OCI-LY1 (cell line): ENCODE results near the gene RFNG.

Source experiments
- H2AFZ ChIP-seq: fragments of 200-600 bp; sonication (generic), shearing (Covaris generic); 2 replicates; pipeline ENCODE4 v1.6.0; 2014; ENCODE audit warnings: antibody characterized with exemption, mild to moderate bottlenecking, low read length
- H3F3A ChIP-seq: fragments of 200-600 bp; sonication (generic), shearing (Covaris generic); 2 replicates; pipeline ENCODE4 v1.6.0; 2014; ENCODE audit warnings: mild to moderate bottlenecking, antibody characterized with exemption, low read length, moderate library complexity; ENCODE audit not compliant: insufficient read depth
- H3K27ac ChIP-seq: fragments of 200-600 bp; sonication (generic); 2 replicates; pipeline ENCODE4 v1.5.1; 2014; ENCODE audit warnings: low read length, mixed run types, mild to moderate bottlenecking, low read depth; ENCODE audit not compliant: poor library complexity, severe bottlenecking
- H3K27me3 ChIP-seq: fragments of 200-600 bp; sonication (generic); 2 replicates; pipeline ENCODE4 v1.6.0; 2014; ENCODE audit warnings: antibody characterized with exemption, mild to moderate bottlenecking, low read length, moderate library complexity; ENCODE audit not compliant: insufficient read depth
- H3K36me3 ChIP-seq: fragments of 200-600 bp; sonication (generic); 2 replicates; pipeline ENCODE4 v1.6.1; 2014; ENCODE audit warnings: mild to moderate bottlenecking, antibody characterized with exemption, low read length, moderate library complexity, mixed read lengths; ENCODE audit not compliant: insufficient read depth
- H3K4me1 ChIP-seq: fragments of 200-600 bp; sonication (generic); 2 replicates; pipeline ENCODE4 v1.5.1; 2014; ENCODE audit warnings: mild to moderate bottlenecking, low read length, moderate library complexity; ENCODE audit not compliant: insufficient read depth, severe bottlenecking
- H3K4me2 ChIP-seq: fragments of 200-600 bp; sonication (generic), shearing (Covaris generic); 2 replicates; pipeline ENCODE4 v1.6.1; 2014; ENCODE audit warnings: low read length
- H3K4me3 ChIP-seq: fragments of 200-600 bp; sonication (generic); 2 replicates; pipeline ENCODE4 v1.5.1; 2014; ENCODE audit warnings: low read length, low read depth, mild to moderate bottlenecking, mixed read lengths; ENCODE audit not compliant: poor library complexity, severe bottlenecking
- H3K79me2 ChIP-seq: fragments of 200-600 bp; shearing (Covaris generic); 2 replicates; pipeline ENCODE4 v1.6.1; 2016; ENCODE audit warnings: mixed run types, low read length, mixed read lengths; ENCODE audit not compliant: insufficient read depth
- H3K9ac ChIP-seq: fragments of 200-600 bp; sonication (generic), shearing (Covaris generic); 2 replicates; pipeline ENCODE4 v1.6.1; 2014; ENCODE audit warnings: mild to moderate bottlenecking, low read length, mixed read lengths
- H3K9me2 ChIP-seq: fragments of 200-600 bp; sonication (generic), shearing (Covaris generic); 2 replicates; pipeline ENCODE4 v1.6.1; 2014; ENCODE audit warnings: low read depth, mild to moderate bottlenecking, low read length, mixed read lengths
- H3K9me3 ChIP-seq: fragments of 200-600 bp; shearing (Covaris generic); 2 replicates; pipeline ENCODE4 v1.6.1; 2014; ENCODE audit warnings: low read length, mixed read lengths
- H4K20me1 ChIP-seq: fragments of 200-600 bp; sonication (generic), shearing (Covaris generic); 2 replicates; pipeline ENCODE4 v1.6.0; 2016; ENCODE audit warnings: mild to moderate bottlenecking, low read length; ENCODE audit not compliant: insufficient read depth
- EZH2 ChIP-seq: fragments of 200-600 bp; sonication (generic), shearing (Covaris generic); IDR thresholded peaks from 2 replicates; pipeline ENCODE4 v1.8.0; 2017; ENCODE audit warnings: borderline replicate concordance, mixed run types, mild to moderate bottlenecking, antibody characterized with exemption, low read length, moderate library complexity, mixed read lengths
- TF ChIP-seq, protein P1 (sequence below): fragments of 200-600 bp; sonication (generic), shearing (Covaris generic); IDR thresholded peaks from 2 replicates; pipeline ENCODE4 v1.5.1; 2017; ENCODE audit warnings: mild to moderate bottlenecking, antibody characterized with exemption, low read length, moderate library complexity, mixed read lengths

Gene RFNG

DNA sequence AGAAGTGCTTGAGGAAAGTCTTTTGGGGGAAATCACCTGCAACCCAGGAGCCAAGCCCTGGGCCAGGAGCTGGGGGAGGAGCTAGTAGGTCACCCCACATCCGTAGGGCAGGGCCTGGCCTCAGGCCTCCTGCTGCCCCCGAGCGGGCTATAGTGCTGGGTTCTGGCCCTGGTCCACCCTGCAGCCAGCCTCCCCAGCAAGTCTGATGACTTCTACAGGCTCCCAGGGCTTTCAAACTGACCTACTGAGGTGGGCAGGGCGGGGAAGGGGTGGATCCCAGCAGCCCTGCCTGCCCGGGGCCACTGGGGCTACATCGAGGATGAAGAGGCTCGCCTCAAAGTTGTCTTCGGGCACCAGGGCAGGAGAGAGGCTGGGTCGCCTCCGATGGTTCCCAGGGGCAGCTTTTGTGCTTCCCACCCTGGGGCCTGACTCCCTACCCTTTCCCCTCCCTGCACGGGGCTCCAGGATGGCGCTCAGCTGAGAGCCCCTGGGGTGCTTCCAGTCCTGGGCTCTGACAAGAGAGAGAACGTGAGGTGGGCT is 33.9 kb downstream of the RFNG start:
- Histone ChIP-seq H3K27ac (no peak overlapping the region), H3K4me1 (peaks cover 15% of the 10 kb centered on the region), H3F3A (no peaks in the 10 kb centered on the region)

DNA sequence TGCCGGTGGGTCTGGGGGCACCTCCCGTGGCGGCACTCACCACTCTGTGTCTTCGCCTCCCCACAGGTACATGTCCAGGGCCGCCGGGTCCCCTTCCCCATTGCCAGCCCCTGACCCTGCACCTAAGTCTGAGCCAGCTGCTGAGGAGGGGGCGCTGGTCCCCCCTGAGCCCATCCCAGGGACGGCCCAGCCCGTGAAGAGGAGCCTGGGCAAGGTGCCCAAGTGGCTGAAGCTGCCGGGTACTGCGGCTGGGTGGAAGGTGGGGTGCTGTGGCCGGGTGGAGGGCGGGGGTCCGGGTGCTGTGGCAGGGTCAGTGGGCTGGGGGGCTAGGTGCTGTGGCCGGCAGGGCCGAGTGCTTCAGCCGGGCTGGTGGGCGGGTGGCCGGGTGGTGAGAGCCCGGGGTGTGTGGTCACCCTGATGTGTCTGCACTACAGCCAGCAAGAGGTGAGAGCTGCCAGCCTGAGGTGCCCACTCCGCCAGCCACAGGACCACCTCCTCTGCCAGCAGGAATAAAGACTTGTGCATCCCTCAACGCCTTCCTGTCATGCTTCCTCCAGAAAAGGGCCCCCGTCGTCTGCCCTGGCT is 34.6 kb downstream of the RFNG start:
- H3K4me2 ChIP-seq: no peak overlapping the region
- H3K27ac ChIP-seq: no peak overlapping the region
- H3K9ac ChIP-seq: no peak overlapping the region
- H2AFZ ChIP-seq: no peak overlapping the region
- H3K27me3 ChIP-seq: peaks cover 3% of the 10 kb centered on the region; the same call in 1 of the 2 replicates
- TF ChIP-seq, protein P1, sequence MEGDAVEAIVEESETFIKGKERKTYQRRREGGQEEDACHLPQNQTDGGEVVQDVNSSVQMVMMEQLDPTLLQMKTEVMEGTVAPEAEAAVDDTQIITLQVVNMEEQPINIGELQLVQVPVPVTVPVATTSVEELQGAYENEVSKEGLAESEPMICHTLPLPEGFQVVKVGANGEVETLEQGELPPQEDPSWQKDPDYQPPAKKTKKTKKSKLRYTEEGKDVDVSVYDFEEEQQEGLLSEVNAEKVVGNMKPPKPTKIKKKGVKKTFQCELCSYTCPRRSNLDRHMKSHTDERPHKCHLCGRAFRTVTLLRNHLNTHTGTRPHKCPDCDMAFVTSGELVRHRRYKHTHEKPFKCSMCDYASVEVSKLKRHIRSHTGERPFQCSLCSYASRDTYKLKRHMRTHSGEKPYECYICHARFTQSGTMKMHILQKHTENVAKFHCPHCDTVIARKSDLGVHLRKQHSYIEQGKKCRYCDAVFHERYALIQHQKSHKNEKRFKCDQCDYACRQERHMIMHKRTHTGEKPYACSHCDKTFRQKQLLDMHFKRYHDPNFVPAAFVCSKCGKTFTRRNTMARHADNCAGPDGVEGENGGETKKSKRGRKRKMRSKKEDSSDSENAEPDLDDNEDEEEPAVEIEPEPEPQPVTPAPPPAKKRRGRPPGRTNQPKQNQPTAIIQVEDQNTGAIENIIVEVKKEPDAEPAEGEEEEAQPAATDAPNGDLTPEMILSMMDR: no peak
- no peak for TF ChIP-seq EZH2
- peaks cover 13% of the 10 kb centered on the region for H3K4me1 ChIP-seq
- H3K4me3 ChIP-seq: no peak overlapping the region
- no peaks in the 10 kb centered on the region for H3K9me3 ChIP-seq
- H4K20me1 ChIP-seq: no peaks in the 10 kb centered on the region
- no peaks in the 10 kb centered on the region for H3K9me2 ChIP-seq
- no peaks in the 10 kb centered on the region for H3K79me2 ChIP-seq
- peaks cover 12% of the 10 kb centered on the region for H3K36me3 ChIP-seq
- H3F3A ChIP-seq: no peaks in the 10 kb centered on the region

More for the DNA sequence above, 33.9 kb downstream of the RFNG start:
- H3K27me3 ChIP-seq: peaks cover 3% of the 10 kb centered on the region; the same call in 1 of the 2 replicates
- no peak overlapping the region for H3K4me3 ChIP-seq
- H3K4me2 ChIP-seq: no peak overlapping the region
- no peak overlapping the region for H2AFZ ChIP-seq
- no peaks in the 10 kb centered on the region for H4K20me1 ChIP-seq
- TF ChIP-seq, protein P1: no peak
- TF ChIP-seq EZH2: no peak
- no peak overlapping the region for H3K9ac ChIP-seq
- no peaks in the 10 kb centered on the region for H3K9me3 ChIP-seq
- no peaks in the 10 kb centered on the region for H3K79me2 ChIP-seq
- H3K9me2 ChIP-seq: no peaks in the 10 kb centered on the region
- H3K36me3 ChIP-seq: peaks cover 12% of the 10 kb centered on the region

DNA sequence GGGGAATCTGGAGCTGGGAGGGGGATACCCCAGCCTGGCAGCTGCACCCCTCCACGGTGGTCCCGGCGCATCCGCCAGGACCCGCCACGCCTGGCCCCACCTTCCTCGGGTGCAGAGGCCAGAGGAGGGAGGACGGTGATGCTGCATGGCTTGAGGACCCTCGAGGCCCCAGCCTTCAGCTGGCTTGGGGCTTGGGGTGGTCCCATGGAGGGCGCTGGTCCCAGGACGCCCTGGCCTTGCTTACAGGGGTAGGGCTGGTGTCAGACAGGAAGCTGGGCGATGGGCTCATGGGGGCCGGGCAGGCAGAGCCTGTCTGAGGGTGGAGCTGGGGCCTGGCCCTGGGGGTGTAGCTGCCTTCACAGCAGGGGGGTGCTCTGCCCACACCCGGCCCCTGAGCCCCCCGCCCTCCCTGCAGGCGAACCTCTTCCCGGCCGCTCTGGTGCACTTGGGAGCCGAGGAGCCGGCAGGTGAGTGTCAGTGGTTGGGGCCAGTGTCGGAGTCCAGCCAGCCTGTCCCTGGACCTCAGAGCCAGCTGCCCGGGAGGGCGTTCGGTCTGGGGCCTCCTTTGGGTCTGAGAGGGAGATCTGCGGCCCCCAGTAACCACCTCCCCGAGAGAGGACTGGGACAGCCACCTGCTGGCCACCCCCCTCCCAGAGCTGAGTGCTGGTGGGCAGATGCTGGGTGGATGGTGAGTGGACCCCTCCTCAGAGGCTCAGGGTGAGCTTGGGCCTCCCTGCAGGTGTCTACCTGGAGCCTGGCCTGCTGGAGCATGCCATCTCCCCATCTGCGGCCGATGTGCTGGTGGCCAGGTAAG is 35.3 kb downstream of the RFNG start:
- no peak for TF ChIP-seq EZH2
- TF ChIP-seq, protein P1: no peak
- Histone ChIP-seq H3K4me2 (no peak overlapping the region), H3K79me2 (no peaks in the 10 kb centered on the region), H3K9ac (no peak overlapping the region), H3K4me3 (no peak overlapping the region), H4K20me1 (no peaks in the 10 kb centered on the region), H2AFZ (no peak overlapping the region), H3K27ac (no peak overlapping the region), H3K9me3 (no peaks in the 10 kb centered on the region), H3K27me3 (peaks cover 3% of the 10 kb centered on the region; the same call in 1 of the 2 replicates), H3K9me2 (no peaks in the 10 kb centered on the region), H3K4me1 (peaks cover 6% of the 10 kb centered on the region), H3K36me3 (peaks cover 12% of the 10 kb centered on the region), H3F3A (no peaks in the 10 kb centered on the region)
